Measurements from ENCODE around the gene HESX1. TPM values are rescaled to one million over a fixed set of nuclear protein-coding genes. Genes with fewer than 3 reads are reported as not detected.

Gene HESX1
- total and polyA plus RNA-seq, 2 of the 8 experiments (the other 6 are each of a cell fraction or from before 2014, with no cell fraction given) = 7.1 to 12.0 TPM

DNA sequence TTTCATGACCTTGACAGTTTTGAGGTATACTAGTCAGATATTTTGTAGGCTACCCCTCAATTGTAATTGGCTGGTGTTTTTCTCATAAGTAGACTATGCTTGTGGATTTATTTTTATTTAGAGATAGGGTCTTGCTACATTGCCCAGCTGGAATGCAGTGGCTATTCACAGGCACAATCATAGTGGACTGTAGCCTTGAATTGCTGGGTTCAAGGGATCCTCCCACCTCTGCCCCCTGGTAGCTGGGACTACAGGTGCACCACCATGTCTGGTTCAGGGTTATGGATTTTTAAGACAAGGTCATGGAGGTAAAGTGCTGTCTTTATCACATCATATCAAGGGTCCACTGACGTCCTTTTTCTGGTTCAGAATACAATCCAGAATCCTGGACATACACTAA, 23.7 kb downstream of the HESX1 start:
- Histone ChIP-seq H2BK15ac (ENCODE audit: low read length) (no peak overlapping the region), H3K14ac (ENCODE audit: insufficient read length) (no peak overlapping the region), H3K18ac (ENCODE audit: extremely low read depth, low read length) (no peak overlapping the region), H3K27me3 (replicated peaks in 1 of 4; ENCODE audit: control insufficient read depth in 3 of 4, extremely low read depth in 1 of 4, insufficient read depth in 3 of 4, low read length in 3 of 4) (no peaks in the 10 kb centered on the region; a peak in 1 of 7 replicates), H4K91ac (replicated peaks; ENCODE audit: insufficient read length, low read length) (no peak overlapping the region), H3K27ac (ENCODE audit: low read depth, low read length) (no peak overlapping the region), H3K79me1 (ENCODE audit: low read depth, low read length) (no peaks in the 10 kb centered on the region), H3K56ac (replicated peaks; ENCODE audit: insufficient read length, low read depth, low read length) (no peak overlapping the region), H3K4me3 (ENCODE audit: extremely low read depth in 1 of 4, insufficient read depth in 2 of 4, low read depth in 3 of 4, low read length in 4 of 4) (no peak overlapping the region), H3K23ac (ENCODE audit: insufficient read length) (no peak overlapping the region), H3K36me3 (ENCODE audit: control insufficient read depth in 2 of 4, insufficient read depth in 4 of 4, low read length in 3 of 4) (no peaks in the 10 kb centered on the region), H3K9ac (replicated peaks in 1 of 4; ENCODE audit: extremely low read depth in 1 of 4, low read depth in 3 of 4, low read length in 3 of 4) (no peak overlapping the region), H3K4ac (replicated peaks; ENCODE audit: insufficient read length, low read depth, low read length) (no peak overlapping the region), H4K8ac (ENCODE audit: extremely low read depth, insufficient read depth, low read length) (no peak overlapping the region), H3K4me2 (ENCODE audit: insufficient read depth in 1 of 2, low read depth in 2 of 2, low read length in 2 of 2) (no peak overlapping the region), H2BK5ac (ENCODE audit: low read depth, low read length) (no peak overlapping the region), H2BK20ac (ENCODE audit: low read length) (no peak overlapping the region), H2AK5ac (ENCODE audit: low read depth, low read length) (no peak overlapping the region), H2BK120ac (replicated peaks; ENCODE audit: low read depth, low read length) (no peak overlapping the region), H4K20me1 (replicated peaks in 1 of 2; ENCODE audit: control insufficient read depth in 1 of 2, insufficient read depth in 2 of 2, low read length in 2 of 2) (no peaks in the 10 kb centered on the region), H3K4me1 (replicated peaks in 1 of 4; ENCODE audit: control insufficient read depth in 3 of 4, insufficient read depth in 4 of 4, low read length in 3 of 4) (peaks cover 0 to 2% (median 0%) of the 10 kb centered on the region in 4 experiments; a peak in 1 of 7 replicates), H3K9me3 (ENCODE audit: insufficient read depth in 2 of 2, low read depth in 1 of 2, low read length in 1 of 2) (no peaks in the 10 kb centered on the region), H2AFZ (ENCODE audit: low read length) (no peak overlapping the region), H2BK12ac (ENCODE audit: low read depth, low read length) (no peak overlapping the region), H4K5ac (ENCODE audit: insufficient read length, low read depth, low read length) (no peak overlapping the region), H3K23me2 (ENCODE audit: low read depth, low read length) (no peaks in the 10 kb centered on the region), H3K79me2 (ENCODE audit: control insufficient read depth in 1 of 2, insufficient read depth in 2 of 2, low read length in 2 of 2) (no peaks in the 10 kb centered on the region)
- TF ChIP-seq CBX5 (IDR thresholded peaks at IDR 0.05; ENCODE audit: low read depth, low read length) = no peak
- ChIA-PET CTCF (ENCODE audit: partially characterized antibody) (interaction anchor here (1.1 to 1.9 kb wide), 2 partner anchors 71 to 75 kb away, joined by 3 to 10 read pairs; no protein-coding TSS in a partner anchor), POLR2A (ENCODE audit: partially characterized antibody) (no interaction called here)
- FAIRE-seq (no peak), DNase-seq (ENCODE audit: low read depth in 1 of 2, low spot score in 2 of 2) (no peak)
- 94% methylated on average over 1 of the region's 1 CpG; no CpG with 5 or more reads in 1 of the 2 experiments for WGBS, 2 experiments (ENCODE audit: extremely low coverage in 1 of 2, insufficient coverage in 1 of 2, insufficient read length in 1 of 2, insufficient replicate concordance in 2 of 2, low coverage in 1 of 2, low lambda C conversion rate in 2 of 2, missing lambda C conversion rate in 1 of 2)

All from H1 (cell line).